Activated naive CD8-positive, alpha-beta T cell treated with anti-CD3 and anti-CD28 coated beads for 36 hours (primary cell): Measurements from ENCODE around the gene TCTN3. TPM values are rescaled to one million over a fixed set of nuclear protein-coding genes. Genes with fewer than 3 reads are reported as not detected.
"Not testable (repeated sequence)": the region's sequence is repeated elsewhere in the genome, so short reads cannot be mapped to it uniquely, and the experiment has no call there.

Experiments
- DNase-seq: peaks from one replicate; pipeline ENCODE4 v3.0.0; 2021
- H3K27ac Mint-ChIP-seq: one replicate; pipeline ENCODE4 v1.8.0; 2022; ENCODE audit warnings: mild to moderate bottlenecking, moderate library complexity, mixed read lengths
- H3K27me3 Mint-ChIP-seq: one replicate; pipeline ENCODE4 v1.8.0; 2022; ENCODE audit warnings: mild to moderate bottlenecking, mixed read lengths
- H3K36me3 Mint-ChIP-seq: one replicate; pipeline ENCODE4 v1.8.0; 2021; ENCODE audit warnings: mild to moderate bottlenecking, mixed read lengths
- H3K4me1 Mint-ChIP-seq: one replicate; pipeline ENCODE4 v1.8.0; 2021; ENCODE audit warnings: mixed read lengths
- H3K4me3 Mint-ChIP-seq: one replicate; pipeline ENCODE4 v1.8.0; 2022; ENCODE audit warnings: mild to moderate bottlenecking, moderate library complexity, mixed read lengths
- H3K9me3 Mint-ChIP-seq: one replicate; pipeline ENCODE4 v1.8.0; 2022; ENCODE audit warnings: mixed read lengths
- total RNA-seq, 2 experiments: library from RNA; stranded (reverse); gene quantifications; one replicate each; pipeline ENCODE4 v1.2.3, GENCODE V29; 2021

Gene TCTN3
- total RNA-seq, 2 experiments from 2014 or later, result 25.2 to 26.2 TPM

GRCh38 chr10:95706990-95707389 is 13.3 kb upstream of the TCTN3 start:
- Mint-ChIP-seq H3K27me3 (no peaks in the 10 kb centered on the region), H3K4me3 (no peak overlapping the region), H3K27ac (no peak overlapping the region), H3K9me3 (no peaks in the 10 kb centered on the region), H3K4me1 (no peaks in the 10 kb centered on the region), H3K36me3 (no peaks in the 10 kb centered on the region)
- no peak for DNase-seq

GRCh38 chr10:95706573-95706972 is 12.8 kb upstream of the TCTN3 start:
- H3K27me3 Mint-ChIP-seq, result no peaks in the 10 kb centered on the region
- no peak for DNase-seq
- no peaks in the 10 kb centered on the region for H3K4me1 Mint-ChIP-seq

GRCh38 chr10:95698415-95698814 is 4.7 kb upstream of the TCTN3 start:
- peaks cover 12% of the 10 kb centered on the region for H3K27me3 Mint-ChIP-seq
- H3K4me3 Mint-ChIP-seq, result no peak overlapping the region
- no peaks in the 10 kb centered on the region for H3K9me3 Mint-ChIP-seq
- H3K36me3 Mint-ChIP-seq, result no peaks in the 10 kb centered on the region
- H3K4me1 Mint-ChIP-seq, result peaks cover 4% of the 10 kb centered on the region
- DNase-seq, result no peak
- no peak overlapping the region for H3K27ac Mint-ChIP-seq

More at GRCh38 chr10:95706573-95706972, 12.8 kb upstream of the TCTN3 start:
- H3K9me3 Mint-ChIP-seq, result no peaks in the 10 kb centered on the region
- no peak overlapping the region for H3K27ac Mint-ChIP-seq
- no peaks in the 10 kb centered on the region for H3K36me3 Mint-ChIP-seq
- H3K4me3 Mint-ChIP-seq, result no peak overlapping the region

GRCh38 chr10:95697429-95697828 is 3.7 kb upstream of the TCTN3 start:
- Mint-ChIP-seq H3K9me3 (no peaks in the 10 kb centered on the region), H3K27me3 (peaks cover 12% of the 10 kb centered on the region), H3K4me3 (no peak overlapping the region), H3K4me1 (peaks cover 7% of the 10 kb centered on the region), H3K27ac (no peak overlapping the region), H3K36me3 (peaks cover 3% of the 10 kb centered on the region)
- no peak for DNase-seq

- H3K27me3 Mint-ChIP-seq, result peaks cover 6% of the 10 kb centered on the region
- no peak overlapping the region for H3K27ac Mint-ChIP-seq
- H3K4me3 Mint-ChIP-seq, result peak overlapping the region; percentile 97
- H3K4me1 Mint-ChIP-seq, result peaks cover 26% of the 10 kb centered on the region
- peaks cover 17% of the 10 kb centered on the region for H3K36me3 Mint-ChIP-seq
- H3K9me3 Mint-ChIP-seq, result no peaks in the 10 kb centered on the region
- DNase-seq, result no peak
Measured at GRCh38 chr10:95694665-95695064, 938 bp upstream of the TCTN3 start.

- Mint-ChIP-seq H3K27ac (peak overlapping the region; percentile 92), H3K36me3 (peaks cover 21% of the 10 kb centered on the region), H3K4me1 (peaks cover 32% of the 10 kb centered on the region), H3K9me3 (no peaks in the 10 kb centered on the region), H3K4me3 (peak overlapping the region; percentile 97), H3K27me3 (no peaks in the 10 kb centered on the region)
- DNase-seq, result peak; percentile 3
Measured at GRCh38 chr10:95693071-95693667, 558 bp downstream of the TCTN3 start.

GRCh38 chr10:95691281-95691680 is 2.4 kb downstream of the TCTN3 start:
- Mint-ChIP-seq H3K9me3 (no peaks in the 10 kb centered on the region), H3K4me3 (no peak overlapping the region), H3K4me1 (peaks cover 32% of the 10 kb centered on the region), H3K27me3 (no peaks in the 10 kb centered on the region), H3K27ac (no peak overlapping the region), H3K36me3 (peaks cover 22% of the 10 kb centered on the region)
- DNase-seq, result no peak

- no peak overlapping the region for H3K27ac Mint-ChIP-seq
- peaks cover 35% of the 10 kb centered on the region for H3K36me3 Mint-ChIP-seq
- H3K4me1 Mint-ChIP-seq, result peaks cover 28% of the 10 kb centered on the region
- H3K4me3 Mint-ChIP-seq, result no peak overlapping the region
- H3K9me3 Mint-ChIP-seq, result no peaks in the 10 kb centered on the region
- no peaks in the 10 kb centered on the region for H3K27me3 Mint-ChIP-seq
- no peak for DNase-seq
Measured at GRCh38 chr10:95688648-95689047, 5.1 kb downstream of the TCTN3 start.

- DNase-seq, result no peak
- no peak overlapping the region for H3K27ac Mint-ChIP-seq
- H3K4me1 Mint-ChIP-seq, result peaks cover 3% of the 10 kb centered on the region
- peaks cover 37% of the 10 kb centered on the region for H3K36me3 Mint-ChIP-seq
- no peaks in the 10 kb centered on the region for H3K9me3 Mint-ChIP-seq
- H3K27me3 Mint-ChIP-seq, result no peaks in the 10 kb centered on the region
- H3K4me3 Mint-ChIP-seq, result no peak overlapping the region
Measured at GRCh38 chr10:95683966-95684365, 9.8 kb downstream of the TCTN3 start.

GRCh38 chr10:95675403-95676116 is 18.2 kb downstream of the TCTN3 start:
- no peak for DNase-seq
- H3K4me3 Mint-ChIP-seq, result no peak overlapping the region
- no peak overlapping the region for H3K27ac Mint-ChIP-seq
- peaks cover 9% of the 10 kb centered on the region for H3K36me3 Mint-ChIP-seq
- no peaks in the 10 kb centered on the region for H3K4me1 Mint-ChIP-seq
- H3K27me3 Mint-ChIP-seq, result no peaks in the 10 kb centered on the region
- no peaks in the 10 kb centered on the region for H3K9me3 Mint-ChIP-seq

GRCh38 chr10:95674643-95675042 is 19.1 kb downstream of the TCTN3 start:
- no peaks in the 10 kb centered on the region for H3K27me3 Mint-ChIP-seq
- no peak overlapping the region for H3K4me3 Mint-ChIP-seq
- no peaks in the 10 kb centered on the region for H3K4me1 Mint-ChIP-seq
- DNase-seq, result no peak
- H3K36me3 Mint-ChIP-seq, result peaks cover 6% of the 10 kb centered on the region
- no peaks in the 10 kb centered on the region for H3K9me3 Mint-ChIP-seq
- H3K27ac Mint-ChIP-seq, result no peak overlapping the region

GRCh38 chr10:95672641-95673040 is 21.1 kb downstream of the TCTN3 start:
- not testable (repeated sequence) for H3K27ac Mint-ChIP-seq, H3K4me3 Mint-ChIP-seq, H3K9me3 Mint-ChIP-seq, H3K36me3 Mint-ChIP-seq, DNase-seq, H3K4me1 Mint-ChIP-seq, H3K27me3 Mint-ChIP-seq

GRCh38 chr10:95664543-95664942 is 29.2 kb downstream of the TCTN3 start:
- H3K27me3 Mint-ChIP-seq, result no peaks in the 10 kb centered on the region
- DNase-seq, result no peak
- peaks cover 5% of the 10 kb centered on the region for H3K36me3 Mint-ChIP-seq
- peaks cover 2% of the 10 kb centered on the region for H3K4me1 Mint-ChIP-seq
- H3K27ac Mint-ChIP-seq, result no peak overlapping the region
- no peak overlapping the region for H3K4me3 Mint-ChIP-seq
- no peaks in the 10 kb centered on the region for H3K9me3 Mint-ChIP-seq

- no peak for DNase-seq
- H3K36me3 Mint-ChIP-seq, result peaks cover 1% of the 10 kb centered on the region
- H3K4me3 Mint-ChIP-seq, result no peak overlapping the region
- H3K27me3 Mint-ChIP-seq, result no peaks in the 10 kb centered on the region
- no peaks in the 10 kb centered on the region for H3K9me3 Mint-ChIP-seq
- H3K4me1 Mint-ChIP-seq, result peaks cover under 1% of the 10 kb centered on the region
- no peak overlapping the region for H3K27ac Mint-ChIP-seq
Measured at GRCh38 chr10:95663496-95663895, 30.2 kb downstream of the TCTN3 start.

- Mint-ChIP-seq H3K27ac (no peak overlapping the region), H3K9me3 (peaks cover 4% of the 10 kb centered on the region), H3K4me1 (peaks cover 5% of the 10 kb centered on the region), H3K27me3 (no peaks in the 10 kb centered on the region), H3K4me3 (no peak overlapping the region), H3K36me3 (peaks cover 5% of the 10 kb centered on the region)
- DNase-seq, result no peak
Measured at GRCh38 chr10:95661818-95662217, 31.9 kb downstream of the TCTN3 start.

GRCh38 chr10:95660283-95660682 is 33.4 kb downstream of the TCTN3 start:
- Mint-ChIP-seq H3K9me3 (peaks cover 4% of the 10 kb centered on the region), H3K36me3 (peaks cover 11% of the 10 kb centered on the region), H3K27me3 (no peaks in the 10 kb centered on the region), H3K4me3 (no peak overlapping the region), H3K27ac (no peak overlapping the region), H3K4me1 (peaks cover 11% of the 10 kb centered on the region)
- no peak for DNase-seq
